ENCODE measurements around the gene C3orf52.

DNA sequence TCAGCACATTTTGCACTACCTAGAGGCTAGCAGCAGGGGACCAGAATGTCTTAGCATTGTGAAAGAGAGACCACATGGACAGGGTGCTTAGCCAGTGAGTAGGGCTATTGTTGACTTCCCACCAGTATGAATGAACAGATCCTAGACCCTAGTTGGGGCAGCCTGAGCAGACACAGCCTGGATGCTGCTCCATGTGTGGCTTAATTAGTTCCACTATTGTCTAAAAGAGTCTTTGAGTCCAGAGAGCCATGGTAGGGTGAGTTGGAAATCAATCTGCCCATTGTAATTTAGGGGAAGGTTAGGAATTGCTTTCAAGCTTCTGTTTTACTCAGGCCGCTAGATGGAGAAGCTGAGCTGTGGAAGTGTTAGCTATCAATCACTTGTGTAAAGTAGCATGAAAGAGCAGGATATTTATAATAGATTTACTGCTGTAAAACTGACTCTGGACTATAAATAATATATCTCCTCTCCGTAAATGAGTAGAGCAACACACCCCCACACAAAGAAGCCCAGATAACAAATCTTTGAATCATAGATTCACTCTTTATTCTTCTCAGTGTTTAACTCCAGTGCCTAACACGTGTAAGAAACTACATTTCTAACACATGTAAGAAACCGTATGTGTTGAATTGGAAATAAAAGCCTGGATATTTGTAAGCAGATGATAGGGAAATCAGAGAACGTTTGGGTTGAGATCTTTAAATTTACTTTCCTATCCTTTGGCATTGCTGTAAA lies 50.9 kb downstream of the C3orf52 start:
- TF ChIP-seq, protein P1, sequence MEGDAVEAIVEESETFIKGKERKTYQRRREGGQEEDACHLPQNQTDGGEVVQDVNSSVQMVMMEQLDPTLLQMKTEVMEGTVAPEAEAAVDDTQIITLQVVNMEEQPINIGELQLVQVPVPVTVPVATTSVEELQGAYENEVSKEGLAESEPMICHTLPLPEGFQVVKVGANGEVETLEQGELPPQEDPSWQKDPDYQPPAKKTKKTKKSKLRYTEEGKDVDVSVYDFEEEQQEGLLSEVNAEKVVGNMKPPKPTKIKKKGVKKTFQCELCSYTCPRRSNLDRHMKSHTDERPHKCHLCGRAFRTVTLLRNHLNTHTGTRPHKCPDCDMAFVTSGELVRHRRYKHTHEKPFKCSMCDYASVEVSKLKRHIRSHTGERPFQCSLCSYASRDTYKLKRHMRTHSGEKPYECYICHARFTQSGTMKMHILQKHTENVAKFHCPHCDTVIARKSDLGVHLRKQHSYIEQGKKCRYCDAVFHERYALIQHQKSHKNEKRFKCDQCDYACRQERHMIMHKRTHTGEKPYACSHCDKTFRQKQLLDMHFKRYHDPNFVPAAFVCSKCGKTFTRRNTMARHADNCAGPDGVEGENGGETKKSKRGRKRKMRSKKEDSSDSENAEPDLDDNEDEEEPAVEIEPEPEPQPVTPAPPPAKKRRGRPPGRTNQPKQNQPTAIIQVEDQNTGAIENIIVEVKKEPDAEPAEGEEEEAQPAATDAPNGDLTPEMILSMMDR (IDR thresholded peaks at IDR 0.05; ENCODE audit: insufficient read depth, low read length, poor library complexity, severe bottlenecking): peak; percentile 91
- TF ChIP-seq EZH2phosphoT487 (conservative IDR thresholded peaks at IDR 0.05; ENCODE audit: low read length): no peak
